OCI-LY7 (cell line): Measurements from ENCODE around the gene FBXW7. TPM values are rescaled to one million over a fixed set of nuclear protein-coding genes. Genes with fewer than 3 reads are reported as not detected.

ENCODE experiments used
- BruUV-seq: library from RNA; stranded (reverse); fragments of 400-500 nt; replicated peaks from 2 replicates; lab custom pipeline; 2021; lab: Mats Ljungman, UMichigan
- CTCF ChIA-PET: fragments of 300-600 bp; sonication (Branson Sonifier 250); formaldehyde crosslinking; loops from one replicate; lab custom pipeline; 2022; ENCODE audit warnings: antibody characterized with exemption; ENCODE audit not compliant: unreplicated experiment; lab: Charles Lee
- POLR2A ChIA-PET: fragments of 300-600 bp; sonication (Branson Sonifier 250); formaldehyde crosslinking; loops from one replicate; lab custom pipeline; 2022; ENCODE audit warnings: antibody characterized with exemption; lab: Charles Lee
- DNase-seq: peaks from one replicate; pipeline ENCODE4 v3.0.0-alpha.2; 2015; ENCODE audit warnings: low spot score
- H2AFZ ChIP-seq: fragments of 200-600 bp; sonication (generic), shearing (Covaris generic); 2 replicates; pipeline ENCODE4 v1.6.1; 2014; ENCODE audit warnings: mild to moderate bottlenecking, antibody characterized with exemption, low read length, moderate library complexity
- H3K27ac ChIP-seq: fragments of 200-600 bp; sonication (generic); 2 replicates; pipeline ENCODE4 v1.5.1; 2014; ENCODE audit warnings: mixed run types, low read depth, mild to moderate bottlenecking, moderate library complexity, low read length, inconsistent platforms; ENCODE audit not compliant: poor library complexity, severe bottlenecking
- H3K36me3 ChIP-seq: fragments of 200-600 bp; sonication (generic); 2 replicates; pipeline ENCODE4 v1.6.1; 2014; ENCODE audit warnings: mild to moderate bottlenecking, antibody characterized with exemption, low read length, moderate library complexity, mixed read lengths; ENCODE audit not compliant: insufficient read depth
- H3K4me1 ChIP-seq: fragments of 200-600 bp; sonication (generic); 2 replicates; pipeline ENCODE4 v1.5.1; 2014; ENCODE audit warnings: mild to moderate bottlenecking, low read length; ENCODE audit not compliant: insufficient read depth, poor library complexity, severe bottlenecking
- H3K4me2 ChIP-seq: fragments of 200-600 bp; sonication (generic); 2 replicates; pipeline ENCODE4 v1.6.1; 2014; ENCODE audit warnings: mild to moderate bottlenecking, low read length
- H3K4me3 ChIP-seq: fragments of 200-600 bp; sonication (generic); 2 replicates; pipeline ENCODE4 v1.5.1; 2014; ENCODE audit warnings: mild to moderate bottlenecking, low read depth, low read length; ENCODE audit not compliant: poor library complexity, severe bottlenecking
- H3K79me2 ChIP-seq: fragments of 200-600 bp; sonication (generic); 2 replicates; pipeline ENCODE4 v1.6.1; 2016; ENCODE audit warnings: low read depth, mild to moderate bottlenecking, low read length, moderate library complexity, mixed read lengths; ENCODE audit not compliant: insufficient read depth
- H3K9me2 ChIP-seq: fragments of 200-600 bp; sonication (generic); 2 replicates; pipeline ENCODE4 v1.6.1; 2016; ENCODE audit warnings: mild to moderate bottlenecking, low read length, mixed read lengths; ENCODE audit not compliant: insufficient read depth
- H3K9me3 ChIP-seq: fragments of 200-600 bp; sonication (generic); 2 replicates; pipeline ENCODE4 v1.6.1; 2014; ENCODE audit warnings: mild to moderate bottlenecking, mixed run types, low read length, mixed read lengths
- H4K20me1 ChIP-seq: fragments of 200-600 bp; sonication (generic); 2 replicates; pipeline ENCODE4 v1.6.1; 2014; ENCODE audit warnings: mild to moderate bottlenecking, antibody characterized with exemption, low read length, moderate library complexity, mixed read lengths; ENCODE audit not compliant: insufficient read depth
- CTCF ChIP-seq: fragments of 200-600 bp; sonication (generic); conservative IDR thresholded peaks from 2 replicates; pipeline ENCODE4 v1.5.1; 2014; ENCODE audit warnings: mild to moderate bottlenecking, antibody characterized with exemption, low read length, moderate library complexity, mixed read lengths
- EZH2phosphoT487 ChIP-seq: fragments of 200-600 bp; sonication (generic); IDR thresholded peaks from 2 replicates; pipeline ENCODE4 v1.6.1; 2018; ENCODE audit warnings: low read depth, borderline replicate concordance, mild to moderate bottlenecking, mixed run types, antibody characterized with exemption, low read length, moderate library complexity, mixed read lengths
- intact Hi-C: fragments of 100-400 bp; cut with micrococcal nuclease; formaldehyde crosslinking; loops from one replicate; pipeline ENCODE4 v1.10.0; 2022; ENCODE audit not compliant: unreplicated experiment
- total RNA-seq, 2 experiments: library from RNA; depleted of rRNA in 1 of 2; stranded (reverse); fragments of >200 nt in 1 of 2; shearing (Covaris generic) in 1 of 2; gene quantifications; 2 replicates each; pipeline ENCODE4 v1.2.3, GENCODE V29; 2014 to 2022

Gene FBXW7
- total RNA-seq, 2 experiments from 2014 or later: 58.8 to 102 TPM

GRCh38 chr4:152424396-152424795, 111.5 kb downstream of the FBXW7 start:
- H3K79me2 ChIP-seq: peaks cover 18% of the 10 kb centered on the region; the same call in 1 of the 2 replicates
- no peaks in the 10 kb centered on the region for H3K36me3 ChIP-seq
- no peaks in the 10 kb centered on the region for H3K9me2 ChIP-seq
- intact Hi-C loops: no loop called here
- TF ChIP-seq EZH2phosphoT487 (no peak), CTCF (no peak)
- H3K4me2 ChIP-seq: no peak overlapping the region
- BruUV-seq: no TSS peak
- H4K20me1 ChIP-seq: 0 out of 2 replicates have a peak, but pooled peaks cover 7% of the 10 kb centered on the region
- CTCF ChIA-PET: interaction anchor here (0.9 kb wide), 1 partner anchor 18 kb away, joined by 3 read pairs; no protein-coding TSS in a partner anchor
- POLR2A ChIA-PET: interaction anchor here (0.9 to 2.9 kb wide), 4 partner anchors 8 to 26 kb away, joined by 3 to 18 read pairs (median 6); no protein-coding TSS in a partner anchor
- no peak overlapping the region for H3K27ac ChIP-seq
- H2AFZ ChIP-seq: no peak overlapping the region
- DNase-seq: no peak
- no peak overlapping the region for H3K4me3 ChIP-seq
- no peaks in the 10 kb centered on the region for H3K9me3 ChIP-seq
- no peaks in the 10 kb centered on the region for H3K4me1 ChIP-seq

GRCh38 chr4:152422817-152423320, 113.0 kb downstream of the FBXW7 start:
- Histone ChIP-seq H3K9me2 (no peaks in the 10 kb centered on the region), H2AFZ (no peak overlapping the region), H3K36me3 (no peaks in the 10 kb centered on the region), H3K4me2 (no peak overlapping the region), H3K9me3 (no peaks in the 10 kb centered on the region), H3K27ac (no peak overlapping the region), H3K79me2 (peaks cover 18% of the 10 kb centered on the region; the same call in 1 of the 2 replicates), H3K4me1 (no peaks in the 10 kb centered on the region), H3K4me3 (no peak overlapping the region), H4K20me1 (peaks cover 12% of the 10 kb centered on the region; the same call in 1 of the 2 replicates)
- ChIA-PET CTCF (no interaction called here), POLR2A (interaction anchor here (0.6 to 0.9 kb wide), 4 partner anchors 13 to 856 kb away, joined by 3 to 4 read pairs (median 4); no protein-coding TSS in a partner anchor)
- TF ChIP-seq CTCF: no peak
- TF ChIP-seq EZH2phosphoT487: no peak
- no peak for DNase-seq
- intact Hi-C loops: no loop called here
- BruUV-seq: no TSS peak

GRCh38 chr4:152421576-152421975, 114.3 kb downstream of the FBXW7 start:
- no TSS peak for BruUV-seq
- TF ChIP-seq CTCF (no peak), EZH2phosphoT487 (no peak)
- H3K4me2 ChIP-seq: no peak overlapping the region
- no peak overlapping the region for H3K4me3 ChIP-seq
- ChIA-PET CTCF (no interaction called here), POLR2A (interaction anchor here (0.8 to 1.7 kb wide), 6 partner anchors 10 to 31 kb away, joined by 3 to 6 read pairs (median 3); no protein-coding TSS in a partner anchor)
- DNase-seq: no peak
- no peak overlapping the region for H2AFZ ChIP-seq
- intact Hi-C loops: no loop called here
- H3K4me1 ChIP-seq: no peaks in the 10 kb centered on the region
- H3K27ac ChIP-seq: no peak overlapping the region
- H4K20me1 ChIP-seq: peaks cover 12% of the 10 kb centered on the region; the same call in 1 of the 2 replicates
- H3K79me2 ChIP-seq: peaks cover 18% of the 10 kb centered on the region; the same call in 1 of the 2 replicates
- no peaks in the 10 kb centered on the region for H3K9me3 ChIP-seq
- no peaks in the 10 kb centered on the region for H3K9me2 ChIP-seq
- H3K36me3 ChIP-seq: no peaks in the 10 kb centered on the region
